ENCODE measurements around the gene DRD2.

DRD2 gene

DNA sequence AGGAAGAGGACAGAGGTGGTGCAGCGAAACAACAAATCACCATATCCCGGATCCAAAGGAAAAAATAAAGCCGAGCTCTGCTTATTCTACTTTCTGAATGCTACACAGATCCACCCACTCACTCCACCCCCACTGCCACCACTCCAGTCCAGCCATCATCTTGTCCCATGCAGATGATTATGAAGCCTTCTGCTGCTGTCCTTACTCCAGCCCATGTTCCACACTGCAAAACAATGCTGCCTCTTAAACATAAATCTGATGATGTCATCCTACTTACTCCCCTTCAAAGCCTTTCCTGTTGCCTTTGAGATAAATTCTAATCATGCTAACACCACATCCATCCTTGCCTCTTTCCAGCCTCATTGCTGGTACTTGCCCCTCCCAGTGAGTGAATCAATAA is 6.5 kb upstream of the DRD2 start:
- DNase-seq: no peak

DNA sequence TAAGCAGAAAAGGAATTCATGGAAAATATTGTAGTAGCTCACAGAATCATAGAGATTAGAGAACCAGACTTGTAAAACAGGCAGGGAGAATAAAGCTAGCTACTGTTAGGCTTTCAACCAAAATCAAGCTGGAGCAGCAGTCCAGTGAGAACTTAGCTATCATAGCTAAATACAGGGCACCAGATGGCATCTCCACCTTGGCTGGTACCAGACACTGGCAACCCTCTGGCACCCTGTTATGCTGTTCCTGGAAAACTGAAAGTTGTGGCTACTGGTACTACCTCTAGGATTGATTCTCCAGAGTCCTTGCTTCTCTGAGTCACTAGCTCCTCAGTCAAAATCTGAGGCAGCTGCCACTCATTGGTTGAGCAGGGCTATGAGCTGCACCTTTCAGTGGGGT is 6.0 kb upstream of the DRD2 start:
- no peak for DNase-seq

- no peak for DNase-seq
Observed at GRCh38 chr11:113477321-113477720, 2.1 kb upstream of the DRD2 start.

- no peak for DNase-seq
Observed at GRCh38 chr11:113476553-113476952, 1.4 kb upstream of the DRD2 start.

- peak; percentile 45 for DNase-seq
Observed at GRCh38 chr11:113474362-113475159, 637 bp downstream of the DRD2 start.

DNA sequence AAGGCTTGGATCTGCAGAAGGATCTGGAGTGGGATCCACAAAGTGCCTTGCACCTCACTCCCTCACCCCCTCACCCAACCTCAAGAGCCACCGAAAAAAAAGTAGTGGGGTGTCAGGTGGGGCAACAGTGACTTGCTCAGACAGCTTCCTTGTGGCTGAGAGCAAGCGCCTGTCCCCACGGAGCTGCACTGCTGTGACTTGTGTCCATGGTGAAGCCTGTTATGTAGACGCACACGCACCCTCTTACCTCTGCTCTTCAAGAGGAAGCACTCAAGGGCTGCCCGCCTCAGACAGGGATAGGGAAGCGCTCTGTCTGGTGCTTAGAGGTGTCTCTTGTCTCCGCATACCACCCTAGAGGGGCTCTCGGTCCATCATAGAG is 1.2 kb downstream of the DRD2 start:
- DNase-seq: no peak

DNA sequence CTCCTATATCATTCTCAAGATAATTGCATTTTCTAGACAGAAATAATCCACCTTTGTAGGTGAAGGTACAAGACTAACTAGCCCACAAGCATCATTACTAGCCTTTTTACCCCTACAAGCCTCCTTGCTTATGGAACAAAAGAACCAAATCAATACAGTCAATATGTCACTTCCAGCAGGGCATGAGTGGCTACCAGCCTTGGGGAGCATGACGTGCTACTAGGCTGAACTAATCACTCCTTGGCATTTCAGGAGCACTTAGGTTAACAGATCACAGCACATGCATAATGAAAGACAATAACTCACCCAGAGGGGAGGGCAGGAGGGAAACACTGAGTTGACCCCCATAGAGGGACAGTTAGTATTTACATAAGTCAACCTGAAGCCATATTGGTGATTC is 2.7 kb downstream of the DRD2 start:
- no peak for DNase-seq

GRCh38 chr11:113470233-113470632 is 5.0 kb downstream of the DRD2 start:
- DNase-seq: no peak

DNA sequence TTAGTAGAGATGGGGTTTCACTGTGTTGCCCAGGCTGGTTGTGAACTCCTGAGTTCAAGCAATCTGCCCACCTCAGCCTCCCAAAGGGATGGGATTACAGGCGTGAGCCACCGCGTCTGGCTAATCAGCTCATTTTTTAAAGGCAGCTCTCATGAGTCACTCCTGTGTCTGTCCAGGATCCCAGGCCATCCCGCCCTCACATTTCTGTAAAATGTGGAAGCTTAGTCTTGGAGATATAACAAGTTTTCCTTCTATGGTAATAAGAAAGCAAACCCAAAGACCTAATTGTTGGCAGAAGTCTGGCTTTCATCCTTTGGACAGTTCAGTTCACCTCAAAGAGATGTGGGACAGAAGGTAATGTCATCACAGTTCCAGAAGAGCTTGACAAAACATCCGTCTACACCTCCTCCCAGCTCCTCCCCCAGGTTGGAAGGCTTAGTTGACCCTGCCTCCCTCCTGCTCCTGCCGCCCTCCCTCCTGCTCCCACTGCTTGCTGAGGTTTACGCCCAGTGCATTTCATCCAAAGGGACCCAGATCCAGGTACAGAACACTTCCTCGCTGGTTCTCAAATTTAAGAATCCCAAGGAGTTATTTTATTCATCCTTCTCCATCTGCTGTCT is 6.4 kb downstream of the DRD2 start:
- DNase-seq: no peak

- DNase-seq: no peak
Observed at GRCh38 chr11:113467545-113467944, 7.7 kb downstream of the DRD2 start.

GRCh38 chr11:113465786-113466185 is 9.4 kb downstream of the DRD2 start:
- no peak for DNase-seq

- DNase-seq: no peak
Observed at GRCh38 chr11:113464416-113464815, 10.8 kb downstream of the DRD2 start.

GRCh38 chr11:113462830-113463229 is 12.4 kb downstream of the DRD2 start:
- no peak for DNase-seq

- no peak for DNase-seq
Observed at GRCh38 chr11:113461639-113462038, 13.6 kb downstream of the DRD2 start.

GRCh38 chr11:113460469-113460868 is 14.7 kb downstream of the DRD2 start:
- no peak for DNase-seq

DNA sequence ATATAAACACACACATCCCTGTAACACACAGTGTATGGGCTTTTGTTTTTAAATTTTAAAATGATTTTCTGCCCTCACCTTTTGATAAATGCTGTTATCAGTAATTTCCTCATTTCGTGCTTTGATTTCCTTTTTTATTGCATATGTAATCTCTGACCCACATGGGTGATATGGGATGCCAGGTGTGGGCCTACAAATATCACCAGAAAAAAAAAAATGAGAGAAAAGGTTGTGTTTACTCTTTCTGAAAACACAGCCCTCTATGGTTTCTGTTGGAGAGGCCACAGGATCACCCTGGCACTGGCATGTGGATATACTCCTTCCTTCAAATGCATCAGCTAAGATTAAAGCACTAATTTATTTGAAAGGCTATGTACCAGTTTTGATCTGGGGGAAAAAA is 17.0 kb downstream of the DRD2 start:
- no peak for DNase-seq

DNA sequence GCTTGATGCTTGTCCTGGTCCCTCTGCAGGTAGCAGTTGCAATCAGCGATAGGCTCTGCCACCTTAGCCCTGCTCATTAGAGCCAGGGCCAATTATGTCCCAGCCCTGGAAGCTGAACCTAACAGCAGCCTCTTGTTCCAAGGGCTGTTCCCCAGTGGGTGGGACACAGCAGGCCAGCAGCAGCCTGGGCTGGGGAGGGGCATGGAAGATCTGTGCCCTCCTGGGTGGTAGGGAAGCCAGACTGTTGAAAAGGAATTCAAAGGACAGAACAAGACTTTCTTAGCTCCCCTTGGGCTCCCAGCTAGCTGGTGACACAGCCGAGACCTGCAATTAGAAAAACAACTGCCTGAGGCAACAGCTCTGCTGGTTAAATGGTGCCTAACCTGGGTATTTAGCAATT is 17.4 kb downstream of the DRD2 start:
- no peak for DNase-seq

DNA sequence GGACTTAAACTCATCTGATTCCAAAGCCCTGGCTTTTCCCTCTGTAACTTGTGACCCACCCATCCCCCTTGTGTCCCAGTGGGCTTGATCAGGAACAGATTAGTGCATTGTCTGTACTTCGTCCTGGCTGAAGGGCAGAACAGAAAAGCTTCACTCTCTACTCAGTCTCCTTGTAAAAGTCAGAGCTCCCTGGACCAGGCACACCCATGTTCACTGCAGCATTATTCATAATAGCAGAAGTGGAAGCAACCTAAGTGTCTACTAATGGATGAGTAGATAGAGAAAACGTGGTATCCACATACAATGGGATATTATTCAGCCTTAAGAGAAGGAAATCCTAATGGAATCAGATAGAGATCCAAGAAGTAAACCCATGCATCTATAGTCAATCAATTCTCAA is 20.7 kb downstream of the DRD2 start:
- DNase-seq: no peak

DNA sequence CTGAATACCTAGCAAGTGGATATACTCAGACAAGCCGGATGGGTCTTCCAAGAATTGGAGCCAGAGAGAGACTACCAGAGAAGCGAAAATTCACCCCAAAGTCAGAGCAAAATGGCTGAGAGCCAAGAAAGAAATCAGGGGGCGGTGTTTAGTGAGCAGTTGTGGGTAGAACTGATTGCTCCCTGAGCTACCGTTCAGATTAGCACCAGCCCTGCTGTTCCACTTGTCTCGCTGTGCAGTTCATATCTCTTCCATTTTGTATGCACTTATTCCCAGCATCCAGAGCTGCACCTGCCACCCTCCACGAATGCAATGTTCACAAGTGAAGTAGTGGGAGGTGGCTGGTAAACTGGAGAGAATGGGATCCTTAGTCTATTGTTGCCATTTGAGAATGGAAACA is 25.5 kb downstream of the DRD2 start:
- no peak for DNase-seq

GRCh38 chr11:113448316-113448677 is 26.9 kb downstream of the DRD2 start:
- no peak for DNase-seq

DNA sequence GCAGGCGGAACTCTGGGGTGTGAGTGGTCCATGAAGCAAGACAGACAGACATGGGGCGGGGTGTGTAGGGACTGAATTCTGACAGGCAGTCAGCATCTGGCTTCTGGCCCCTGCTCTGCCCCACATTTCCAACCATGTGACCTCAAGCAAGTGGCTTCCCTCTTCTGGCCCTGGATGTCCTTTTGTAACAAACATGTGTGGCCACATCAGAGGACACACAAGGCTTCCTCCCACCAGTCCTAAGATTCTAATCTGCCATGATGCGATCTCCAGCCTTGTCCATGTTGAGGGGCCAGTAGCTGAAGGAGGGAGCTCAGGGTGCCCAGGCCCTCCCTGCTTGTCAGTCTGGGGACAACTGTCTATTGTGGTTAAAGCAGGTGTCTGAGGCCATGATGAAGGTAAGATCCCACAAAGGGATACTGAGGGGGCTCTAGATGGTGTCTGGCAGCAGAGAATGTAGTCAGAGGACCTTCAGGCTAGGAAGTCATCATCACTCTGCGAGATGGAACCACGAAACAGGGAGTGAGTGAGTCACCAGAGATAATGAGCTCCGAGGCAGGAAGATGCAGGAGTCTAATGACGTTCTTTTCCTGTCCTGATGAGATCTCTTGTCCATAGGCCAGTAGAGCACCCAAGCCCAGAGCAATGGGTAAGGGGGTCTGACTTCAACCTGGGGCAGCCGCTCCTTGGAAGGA is 27.4 kb downstream of the DRD2 start:
- no peak for DNase-seq

GRCh38 chr11:113446938-113447337 is 28.3 kb downstream of the DRD2 start:
- no peak for DNase-seq

DNA sequence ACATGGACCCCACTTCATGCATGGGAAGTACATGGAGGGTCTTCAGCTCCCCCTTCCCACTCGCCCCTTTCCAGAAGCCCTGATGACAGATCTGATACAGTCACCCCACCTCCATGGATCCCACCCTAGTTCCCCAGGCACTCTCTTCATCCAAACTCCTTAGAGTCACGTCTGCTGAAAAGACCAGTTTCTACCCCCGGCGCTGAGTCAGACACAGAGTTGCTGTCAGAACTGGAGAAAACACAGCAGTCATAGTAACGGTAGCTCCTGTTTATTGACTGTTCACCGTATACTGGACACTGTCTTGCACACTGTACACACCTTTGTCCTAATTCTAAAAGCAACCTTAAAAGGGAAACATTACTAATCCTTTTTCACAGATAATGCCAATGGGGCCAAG is 29.1 kb downstream of the DRD2 start:
- no peak for DNase-seq

- no peak for DNase-seq
Observed at GRCh38 chr11:113444502-113445123, 30.6 kb downstream of the DRD2 start.
